ENCODE data around the gene TMSB4X.

The TMSB4X gene

GRCh38 chrX:12965131-12965940 is 9.6 kb upstream of the TMSB4X start:
- no peak overlapping the region for H3K9ac ChIP-seq (ENCODE audit: insufficient read length, low read depth)
- H3K27me3 ChIP-seq (ENCODE audit: insufficient read depth, insufficient read length), result no peaks in the 10 kb centered on the region
- DNase-seq (ENCODE audit: low read depth, low spot score), result no peak
- H3K9me3 ChIP-seq (ENCODE audit: insufficient read depth, low read length), result peaks cover 20% of the 10 kb centered on the region; the same call in 1 of the 2 replicates
- H3K4me1 ChIP-seq (ENCODE audit: insufficient read depth, insufficient read length), result no peaks in the 10 kb centered on the region
- no peak overlapping the region for H3K4me3 ChIP-seq (ENCODE audit: insufficient read length, low read depth)
- H3K36me3 ChIP-seq (ENCODE audit: insufficient read depth, insufficient read length, low read length), result no peaks in the 10 kb centered on the region
- TF ChIP-seq ZNF274 (IDR thresholded peaks at IDR 0.05; ENCODE audit: low read depth, low read length) (no peak), SUZ12 (IDR thresholded peaks at IDR 0.05; ENCODE audit: extremely low read depth, insufficient read depth, insufficient read length) (no peak), YY1 (IDR thresholded peaks at IDR 0.05; ENCODE audit: insufficient read depth, insufficient read length) (no peak)

- Histone ChIP-seq H3K4me1 (ENCODE audit: insufficient read depth, insufficient read length) (no peaks in the 10 kb centered on the region), H3K9me3 (ENCODE audit: insufficient read depth, low read length) (peaks cover 20% of the 10 kb centered on the region; the same call in 1 of the 2 replicates), H3K36me3 (ENCODE audit: insufficient read depth, insufficient read length, low read length) (no peaks in the 10 kb centered on the region), H3K4me3 (ENCODE audit: insufficient read length, low read depth) (no peak overlapping the region), H3K9ac (ENCODE audit: insufficient read length, low read depth) (no peak overlapping the region), H3K27me3 (ENCODE audit: insufficient read depth, insufficient read length) (no peaks in the 10 kb centered on the region)
- TF ChIP-seq ZNF274 (IDR thresholded peaks at IDR 0.05; ENCODE audit: low read depth, low read length) (no peak), SUZ12 (IDR thresholded peaks at IDR 0.05; ENCODE audit: extremely low read depth, insufficient read depth, insufficient read length) (no peak), YY1 (IDR thresholded peaks at IDR 0.05; ENCODE audit: insufficient read depth, insufficient read length) (no peak)
- no peak for DNase-seq (ENCODE audit: low read depth, low spot score)
These were observed 8.8 kb upstream of the TMSB4X start for GRCh38 chrX:12966151-12966550.

GRCh38 chrX:12967711-12968465 is 7.0 kb upstream of the TMSB4X start:
- Histone ChIP-seq H3K9ac (ENCODE audit: insufficient read length, low read depth) (no peak overlapping the region), H3K27me3 (ENCODE audit: insufficient read depth, insufficient read length) (no peaks in the 10 kb centered on the region), H3K4me1 (ENCODE audit: insufficient read depth, insufficient read length) (no peaks in the 10 kb centered on the region), H3K36me3 (ENCODE audit: insufficient read depth, insufficient read length, low read length) (no peaks in the 10 kb centered on the region), H3K4me3 (ENCODE audit: insufficient read length, low read depth) (no peak overlapping the region), H3K9me3 (ENCODE audit: insufficient read depth, low read length) (peaks cover 12% of the 10 kb centered on the region; the same call in 1 of the 2 replicates)
- TF ChIP-seq SUZ12 (IDR thresholded peaks at IDR 0.05; ENCODE audit: extremely low read depth, insufficient read depth, insufficient read length) (no peak), ZNF274 (IDR thresholded peaks at IDR 0.05; ENCODE audit: low read depth, low read length) (no peak), YY1 (IDR thresholded peaks at IDR 0.05; ENCODE audit: insufficient read depth, insufficient read length) (no peak)
- no peak for DNase-seq (ENCODE audit: low read depth, low spot score)

GRCh38 chrX:12970691-12971202 is 4.2 kb upstream of the TMSB4X start:
- no peak for DNase-seq (ENCODE audit: low read depth, low spot score)
- Histone ChIP-seq H3K36me3 (ENCODE audit: insufficient read depth, insufficient read length, low read length) (peaks cover 8% of the 10 kb centered on the region), H3K27me3 (ENCODE audit: insufficient read depth, insufficient read length) (no peaks in the 10 kb centered on the region), H3K9me3 (ENCODE audit: insufficient read depth, low read length) (no peaks in the 10 kb centered on the region; the same call in 1 of the 2 replicates), H3K4me1 (ENCODE audit: insufficient read depth, insufficient read length) (no peaks in the 10 kb centered on the region), H3K4me3 (ENCODE audit: insufficient read length, low read depth) (no peak overlapping the region), H3K9ac (ENCODE audit: insufficient read length, low read depth) (no peak overlapping the region)
- TF ChIP-seq SUZ12 (IDR thresholded peaks at IDR 0.05; ENCODE audit: extremely low read depth, insufficient read depth, insufficient read length), result no peak
- TF ChIP-seq YY1 (IDR thresholded peaks at IDR 0.05; ENCODE audit: insufficient read depth, insufficient read length), result no peak
- no peak for TF ChIP-seq ZNF274 (IDR thresholded peaks at IDR 0.05; ENCODE audit: low read depth, low read length)

- Histone ChIP-seq H3K4me1 (ENCODE audit: insufficient read depth, insufficient read length) (no peaks in the 10 kb centered on the region), H3K9me3 (ENCODE audit: insufficient read depth, low read length) (no peaks in the 10 kb centered on the region), H3K27me3 (ENCODE audit: insufficient read depth, insufficient read length) (no peaks in the 10 kb centered on the region), H3K36me3 (ENCODE audit: insufficient read depth, insufficient read length, low read length) (peaks cover 12% of the 10 kb centered on the region), H3K9ac (ENCODE audit: insufficient read length, low read depth) (no peak overlapping the region), H3K4me3 (ENCODE audit: insufficient read length, low read depth) (no peak overlapping the region)
- TF ChIP-seq ZNF274 (IDR thresholded peaks at IDR 0.05; ENCODE audit: low read depth, low read length) (no peak), YY1 (IDR thresholded peaks at IDR 0.05; ENCODE audit: insufficient read depth, insufficient read length) (no peak), SUZ12 (IDR thresholded peaks at IDR 0.05; ENCODE audit: extremely low read depth, insufficient read depth, insufficient read length) (no peak)
- no peak for DNase-seq (ENCODE audit: low read depth, low spot score)
These were observed 3.5 kb upstream of the TMSB4X start for GRCh38 chrX:12971282-12972003.

- no peaks in the 10 kb centered on the region for H3K4me1 ChIP-seq (ENCODE audit: insufficient read depth, insufficient read length)
- no peak overlapping the region for H3K9ac ChIP-seq (ENCODE audit: insufficient read length, low read depth)
- H3K4me3 ChIP-seq (ENCODE audit: insufficient read length, low read depth), result no peak overlapping the region
- no peak for DNase-seq (ENCODE audit: low read depth, low spot score)
- no peak for TF ChIP-seq SUZ12 (IDR thresholded peaks at IDR 0.05; ENCODE audit: extremely low read depth, insufficient read depth, insufficient read length)
- H3K36me3 ChIP-seq (ENCODE audit: insufficient read depth, insufficient read length, low read length), result peaks cover 14% of the 10 kb centered on the region
- H3K27me3 ChIP-seq (ENCODE audit: insufficient read depth, insufficient read length), result no peaks in the 10 kb centered on the region
- H3K9me3 ChIP-seq (ENCODE audit: insufficient read depth, low read length), result no peaks in the 10 kb centered on the region
These were observed 2.7 kb upstream of the TMSB4X start for GRCh38 chrX:12972243-12972642.

All from NT2/D1 (cell line).